Left kidney (tissue), 2 donors: ENCODE measurements around the gene NCAN. TPM values are rescaled to one million over a fixed set of nuclear protein-coding genes. Genes with fewer than 3 reads are reported as not detected.
"Not testable (repeated sequence)": the region's sequence is repeated elsewhere in the genome, so short reads cannot be mapped to it uniquely, and the experiment has no call there.

Experiments
- DNase-seq: peaks from one replicate; pipeline ENCODE4 v3.0.0-alpha.2; 2013
- polyA plus RNA-seq: library from polyadenylated mRNA; unstranded; fragments of 120-200 nt; gene quantifications from one replicate; pipeline ENCODE4 v1.2.1, GENCODE V29; 2013; ENCODE audit not compliant: insufficient read length

Gene NCAN
- polyA plus RNA-seq, 1 donor, result 0.05 TPM

GRCh38 chr19:19192910-19193423, 18.8 kb upstream of the NCAN start:
- no peak for DNase-seq

DNA sequence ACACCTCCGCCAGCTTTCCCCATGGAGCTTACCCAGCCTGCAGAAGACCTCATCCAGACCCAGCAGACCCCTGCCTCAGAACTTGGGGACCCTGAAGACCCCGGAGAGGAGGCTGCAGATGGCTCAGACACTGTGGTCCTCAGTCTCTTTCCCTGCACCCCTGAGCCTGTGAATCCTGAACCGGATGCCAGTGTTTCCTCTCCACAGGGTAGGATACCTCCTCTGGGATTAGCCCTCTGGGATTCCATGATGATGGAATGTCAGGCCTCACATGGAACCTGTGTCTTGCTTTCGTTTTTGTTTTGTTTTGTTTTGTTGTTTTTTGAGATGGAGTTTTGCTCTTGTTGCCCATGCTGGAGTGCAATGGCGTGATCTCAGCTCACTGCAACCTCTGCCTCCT, 17.8 kb upstream of the NCAN start:
- no peak for DNase-seq

DNA sequence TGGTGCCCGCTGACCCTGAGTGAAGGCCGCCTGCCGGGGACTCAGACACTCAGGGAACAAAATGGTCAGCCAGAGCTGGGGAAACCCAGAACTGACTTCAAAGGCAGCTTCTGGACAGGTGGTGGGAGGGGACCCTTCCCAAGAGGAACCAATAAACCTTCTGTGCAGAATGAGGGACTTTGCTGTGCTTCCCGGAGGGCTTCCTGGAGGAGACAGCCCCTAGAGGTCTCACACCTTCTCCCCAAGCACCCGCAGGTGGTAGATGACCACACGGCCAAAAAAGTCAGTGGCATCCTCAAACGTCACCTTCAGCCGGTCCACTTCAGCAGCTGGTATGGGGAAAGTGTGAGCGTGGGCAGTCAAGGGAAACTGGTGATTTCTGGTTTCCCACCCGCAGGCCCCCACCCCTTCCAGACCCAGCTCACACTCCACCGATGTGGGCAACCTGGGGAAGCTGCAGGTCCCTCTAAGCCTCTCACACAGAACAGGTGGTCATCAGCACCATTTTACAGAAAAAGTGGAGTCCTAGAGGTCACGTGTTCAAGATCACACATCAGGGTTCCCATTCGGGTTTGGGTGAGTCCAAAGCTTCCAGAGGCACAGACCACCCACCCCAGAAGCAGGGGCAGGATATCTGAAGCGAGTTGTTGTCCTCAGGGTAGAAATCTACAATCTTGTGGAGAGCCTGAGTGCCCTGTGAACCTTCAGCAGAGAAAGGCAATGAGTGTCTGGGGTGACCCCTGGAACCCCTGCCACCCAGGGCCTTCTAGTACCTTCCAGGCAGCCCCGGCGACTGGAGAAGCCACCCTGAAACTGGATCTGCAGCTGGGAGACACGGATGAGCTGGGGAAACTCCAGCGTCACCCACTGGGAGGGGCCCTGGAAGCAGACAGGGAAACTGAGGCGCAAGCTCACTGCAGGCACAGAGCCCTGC, 9.8 kb upstream of the NCAN start:
- no peak for DNase-seq

DNA sequence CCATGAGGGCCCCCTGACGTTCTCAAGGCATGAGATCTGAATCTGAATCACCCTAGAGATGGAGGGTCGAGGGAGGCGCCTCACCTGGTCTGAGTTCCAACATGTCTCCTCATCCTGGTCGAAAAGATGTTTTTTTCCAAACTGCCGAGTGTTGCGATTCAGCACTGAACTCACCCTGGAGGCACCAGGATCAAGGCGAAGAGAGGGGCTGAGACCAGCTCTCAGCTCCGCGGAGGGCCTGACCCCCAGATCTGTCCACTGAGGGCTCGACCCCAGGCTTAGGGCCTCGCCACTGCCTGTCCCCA, 9.1 kb upstream of the NCAN start:
- no peak for DNase-seq

GRCh38 chr19:19203012-19203856, 8.5 kb upstream of the NCAN start, which contains the start of gene NR2C2AP:
Gene NR2C2AP, minus strand, starts transcription at chr19:19203414. Its CDS starts 354 bp downstream, at chr19:19203060.
- DNase-seq, result peak; percentile 89

DNA sequence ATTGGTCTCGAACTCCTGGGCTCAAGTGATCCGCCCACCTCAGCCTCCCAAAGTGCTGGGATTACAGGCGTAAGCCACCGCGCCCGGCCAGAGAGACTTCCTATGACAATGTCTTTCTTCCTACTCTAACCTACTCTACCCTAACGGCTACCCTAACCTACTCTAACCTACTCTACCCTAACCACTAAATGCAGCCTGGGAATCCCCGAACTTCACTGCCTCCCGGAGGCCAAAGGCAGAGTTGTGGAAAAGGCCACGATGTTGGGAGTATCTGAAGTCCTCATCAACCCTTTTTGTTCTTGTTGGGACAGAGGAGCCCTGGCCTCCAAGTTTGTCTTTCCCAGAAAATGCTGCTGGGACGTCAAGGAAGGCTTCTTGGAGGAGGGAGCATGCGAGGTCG, 7.6 kb upstream of the NCAN start:
- DNase-seq, result no peak

- DNase-seq, result no peak
These were observed 6.0 kb upstream of the NCAN start for GRCh38 chr19:19205416-19206410.

DNA sequence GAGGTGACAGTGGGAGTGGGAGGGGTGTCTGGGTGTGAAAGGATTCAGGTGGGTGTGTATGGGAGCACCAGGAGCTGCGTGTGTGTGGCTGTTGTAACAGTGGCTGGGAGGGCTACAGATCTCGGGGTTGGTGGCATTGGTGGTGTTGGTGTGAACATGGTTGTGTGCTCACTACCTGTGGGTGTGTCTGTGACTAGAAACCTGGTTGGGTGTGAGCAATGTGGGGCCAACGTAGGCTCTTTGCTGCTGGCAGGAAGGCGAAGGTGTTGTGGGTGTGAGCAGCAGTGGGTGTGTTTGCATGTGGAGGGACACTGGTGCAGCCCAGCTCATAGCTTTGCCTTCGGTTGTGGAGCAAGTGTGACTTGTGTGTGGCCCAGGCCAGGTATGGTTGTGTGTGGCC, 4.8 kb upstream of the NCAN start:
- DNase-seq, result no peak

DNA sequence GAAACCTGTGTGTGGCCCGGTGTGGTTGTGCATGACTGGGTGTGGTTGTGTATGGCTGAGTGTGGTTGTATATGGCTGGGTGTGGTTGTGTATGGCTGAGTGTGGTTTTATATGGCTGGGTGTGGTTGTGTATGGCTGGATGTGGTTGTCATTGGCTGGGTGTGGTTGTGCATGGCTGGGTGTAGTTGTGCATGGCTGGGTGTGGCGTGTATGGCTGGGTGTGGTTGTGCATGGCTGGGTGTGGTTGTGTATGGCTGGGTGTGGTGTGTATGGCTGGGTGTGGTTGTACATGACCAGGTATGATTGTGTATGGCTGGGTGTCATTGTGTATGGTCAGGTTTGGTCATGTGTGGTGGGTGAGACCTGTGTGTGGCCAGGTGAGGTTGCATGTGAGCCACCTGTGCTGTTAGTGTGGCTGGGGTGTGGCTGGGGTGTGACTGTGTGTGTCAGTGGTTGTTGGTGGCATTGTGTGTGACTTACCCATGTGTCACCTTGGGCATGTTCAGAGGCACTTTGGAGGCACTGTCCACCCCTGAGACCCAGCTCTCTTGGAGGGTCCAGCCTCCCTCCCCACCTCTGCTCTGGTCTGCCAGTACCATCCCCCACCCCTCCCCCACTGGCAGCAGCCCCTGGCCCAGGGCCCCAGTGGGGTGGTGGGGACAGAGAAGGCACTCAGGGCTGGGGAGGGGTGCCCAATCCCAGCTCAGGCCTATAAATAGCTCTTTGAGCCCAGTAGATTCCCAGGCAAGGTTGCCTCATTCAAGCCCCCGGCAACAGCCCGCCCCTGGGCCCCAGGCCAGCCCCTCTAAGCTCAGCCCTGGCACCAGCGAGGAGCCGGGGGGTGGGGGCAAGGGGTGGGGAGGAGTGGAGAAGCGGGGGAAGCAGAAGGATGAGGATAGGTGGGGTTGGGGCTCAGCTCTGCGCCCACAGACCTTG, 3.9 kb upstream of the NCAN start:
- no peak for DNase-seq

DNA sequence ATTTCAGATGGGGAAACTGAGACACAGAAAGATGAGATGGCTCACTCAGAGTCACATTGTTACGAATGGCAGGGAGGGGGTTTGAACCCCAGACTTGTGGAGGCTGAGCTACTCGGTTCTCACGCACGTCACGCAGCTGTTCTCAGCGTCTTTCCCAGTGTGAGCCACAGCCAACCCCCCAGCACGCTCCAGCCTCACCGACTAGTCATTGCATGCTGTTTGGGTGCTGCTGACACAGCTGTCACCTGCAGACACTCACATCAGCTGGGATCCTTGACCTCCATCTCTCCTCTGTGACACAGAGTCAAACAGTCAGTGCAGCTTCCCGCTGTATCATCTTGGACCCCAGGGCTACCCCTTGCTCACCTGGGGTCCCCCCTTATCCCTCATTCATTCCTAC, 2.4 kb upstream of the NCAN start:
- no peak for DNase-seq

GRCh38 chr19:19212916-19213315, 1.2 kb downstream of the NCAN start:
- DNase-seq, result no peak

GRCh38 chr19:19213426-19214158, 1.8 kb downstream of the NCAN start:
- no peak for DNase-seq

DNA sequence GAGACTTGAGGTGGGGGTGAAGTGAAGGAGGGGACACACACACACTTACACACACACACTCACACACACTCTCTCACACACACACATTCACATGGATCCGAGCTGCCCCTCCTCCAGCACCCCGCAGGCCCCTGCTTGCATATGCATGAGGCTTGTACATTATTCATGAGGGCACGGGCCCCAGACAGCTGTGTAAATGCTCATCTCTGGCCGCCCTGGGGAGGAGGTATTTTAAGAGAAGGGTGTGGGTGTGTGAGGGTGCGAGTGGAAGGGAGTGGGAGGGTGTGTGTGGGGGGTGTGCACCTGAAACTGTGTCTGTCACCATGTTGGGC, 2.4 kb downstream of the NCAN start:
- no peak for DNase-seq

GRCh38 chr19:19214892-19215291, 3.1 kb downstream of the NCAN start:
- peak; percentile 68 for DNase-seq

GRCh38 chr19:19215792-19216191, 4.0 kb downstream of the NCAN start:
- DNase-seq, result no peak

- no peak for DNase-seq
These were observed 5.3 kb downstream of the NCAN start for GRCh38 chr19:19217099-19217498.

DNA sequence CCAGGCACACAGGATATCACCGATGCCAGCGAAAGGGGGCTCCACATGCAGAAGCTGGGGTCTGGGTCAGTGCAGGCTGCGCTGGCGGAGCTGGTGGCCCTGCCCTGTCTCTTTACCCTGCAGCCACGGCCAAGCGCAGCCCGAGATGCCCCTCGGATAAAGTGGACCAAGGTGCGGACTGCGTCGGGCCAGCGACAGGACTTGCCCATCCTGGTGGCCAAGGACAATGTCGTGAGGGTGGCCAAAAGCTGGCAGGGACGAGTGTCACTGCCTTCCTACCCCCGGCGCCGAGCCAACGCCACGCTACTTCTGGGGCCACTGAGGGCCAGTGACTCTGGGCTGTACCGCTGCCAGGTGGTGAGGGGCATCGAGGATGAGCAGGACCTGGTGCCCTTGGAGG, 7.2 kb downstream of the NCAN start:
- DNase-seq, result no peak

- DNase-seq, result not testable (repeated sequence)
These were observed 9.2 kb downstream of the NCAN start for GRCh38 chr19:19221000-19221399.

GRCh38 chr19:19223060-19223459, 11.3 kb downstream of the NCAN start:
- DNase-seq, result no peak

DNA sequence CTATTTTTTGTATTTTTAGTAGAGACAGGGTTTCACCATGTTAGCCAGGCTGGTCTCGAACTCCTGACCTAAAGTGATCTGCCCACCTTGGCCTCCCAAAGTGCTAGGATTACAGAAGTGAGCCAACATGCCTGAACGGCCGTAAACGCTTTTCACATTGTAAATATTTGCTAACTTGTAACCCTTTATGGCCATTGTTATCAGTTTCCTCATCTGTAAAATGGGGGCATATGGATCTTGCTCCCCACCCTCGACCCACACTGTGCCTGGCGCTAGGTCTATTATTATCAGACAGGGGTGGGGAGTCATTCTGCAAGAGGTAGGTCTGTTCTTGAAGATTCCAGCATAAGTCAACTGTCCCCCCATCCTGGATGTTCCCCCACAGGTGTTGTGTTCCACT, 11.9 kb downstream of the NCAN start:
- DNase-seq, result no peak
